IMR-90 (cell line): ENCODE data around the gene RAB3C. TPM values are rescaled to one million over a fixed set of nuclear protein-coding genes. Genes with fewer than 3 reads are reported as not detected.
"Not testable (repeated sequence)": the region's sequence is repeated elsewhere in the genome, so short reads cannot be mapped to it uniquely, and the experiment has no call there.

Experiments
- ATAC-seq: fragments of 200-7000 bp; cut with Tn5 transposase; 2 replicates; pipeline ENCODE4 v1.9.1; 2020; ENCODE audit warnings: low read depth, mild to moderate bottlenecking, moderate library complexity
- BruUV-seq: library from RNA; stranded (reverse); fragments of 400-500 nt; replicated peaks from 2 replicates; lab custom pipeline; 2021; lab: Mats Ljungman, UMichigan
- CTCF ChIA-PET: fragments of 300-600 bp; formaldehyde crosslinking; extraction: SDS; loops from one replicate; lab custom pipeline; 2021; ENCODE audit warnings: antibody characterized with exemption; lab: Yijun Ruan, JAX
- POLR2A ChIA-PET: fragments of 300-600 bp; sonication (Branson Sonifier 250); formaldehyde crosslinking; loops from one replicate; lab custom pipeline; 2022; ENCODE audit warnings: antibody characterized with exemption; ENCODE audit not compliant: unreplicated experiment; lab: Charles Lee
- DNase-seq: peaks from one replicate; pipeline ENCODE4 v3.0.0; 2013
- H2AFZ ChIP-seq: replicated peaks from 2 replicates; pipeline ENCODE3; 2013; ENCODE audit warnings: low read length, mild to moderate bottlenecking; ENCODE audit not compliant: poor library complexity
- H2AK5ac ChIP-seq: 2 replicates; pipeline ENCODE4 v1.6.1; 2013; ENCODE audit warnings: low read depth, low read length, inconsistent platforms
- H2AK9ac ChIP-seq: replicated peaks from 2 replicates; pipeline ENCODE3; 2013; ENCODE audit warnings: mild to moderate bottlenecking, low read depth, low read length, moderate library complexity; ENCODE audit not compliant: poor library complexity
- H2BK120ac ChIP-seq: 2 replicates; pipeline ENCODE4 v1.6.1; 2013; ENCODE audit warnings: low read depth, low read length, inconsistent platforms
- H2BK15ac ChIP-seq: 3 replicates; pipeline ENCODE4 v1.6.1; 2013; ENCODE audit warnings: low read depth, low read length, inconsistent platforms
- H2BK20ac ChIP-seq: 2 replicates; pipeline ENCODE4 v1.6.1; 2013; ENCODE audit warnings: low read depth, mild to moderate bottlenecking, inconsistent platforms, low read length, moderate library complexity
- H2BK5ac ChIP-seq: 2 replicates; pipeline ENCODE4 v1.6.1; 2013; ENCODE audit warnings: mild to moderate bottlenecking, low read depth, low read length, inconsistent platforms; ENCODE audit not compliant: poor library complexity, severe bottlenecking
- H3K14ac ChIP-seq: replicated peaks from 2 replicates; pipeline ENCODE4 v1.6.1; 2013; ENCODE audit warnings: low read depth, low read length, inconsistent platforms
- H3K18ac ChIP-seq: 2 replicates; pipeline ENCODE4 v1.6.1; 2013; ENCODE audit warnings: low read depth, low read length, control low read depth
- H3K23ac ChIP-seq: 2 replicates; pipeline ENCODE4 v1.6.1; 2013; ENCODE audit warnings: low read depth, low read length, inconsistent platforms
- H3K27ac ChIP-seq: 2 replicates; pipeline ENCODE4 v1.5.1; 2013; ENCODE audit warnings: mild to moderate bottlenecking, control low read depth, low read length; ENCODE audit not compliant: insufficient read depth
- H3K27me3 ChIP-seq: 2 replicates; pipeline ENCODE4 v1.6.1; 2013; ENCODE audit warnings: low read length; ENCODE audit not compliant: control insufficient read depth, insufficient read depth
- H3K36me3 ChIP-seq: 2 replicates; pipeline ENCODE4 v1.6.1; 2013; ENCODE audit warnings: low read length, mixed read lengths; ENCODE audit not compliant: control insufficient read depth, insufficient read depth
- H3K4ac ChIP-seq: 2 replicates; pipeline ENCODE4 v1.6.1; 2013; ENCODE audit warnings: low read depth, low read length, inconsistent platforms
- H3K4me1 ChIP-seq: 2 replicates; pipeline ENCODE4 v1.6.1; 2013; ENCODE audit warnings: low read length, mixed read lengths; ENCODE audit not compliant: control insufficient read depth, insufficient read depth
- H3K4me2 ChIP-seq: 2 replicates; pipeline ENCODE4 v1.6.1; 2013; ENCODE audit warnings: low read depth, mild to moderate bottlenecking, control low read depth, low read length, moderate library complexity
- H3K4me3 ChIP-seq: 2 replicates; pipeline ENCODE4 v1.5.1; 2013; ENCODE audit warnings: low read depth, mild to moderate bottlenecking, control low read depth, low read length, moderate library complexity; ENCODE audit not compliant: insufficient read depth
- H3K56ac ChIP-seq: 2 replicates; pipeline ENCODE4 v1.6.1; 2013; ENCODE audit warnings: low read length, inconsistent platforms; ENCODE audit not compliant: insufficient read depth; ENCODE audit errors: extremely low read depth
- H3K79me1 ChIP-seq, 2 experiments: 2 replicates each; pipeline ENCODE4 v1.6.1; 2013; ENCODE audit warnings: low read length in 2 of 2, inconsistent platforms in 1 of 2, low read depth in 1 of 2
- H3K9ac ChIP-seq: 2 replicates; pipeline ENCODE4 v1.6.1; 2013; ENCODE audit warnings: low read depth, low read length, control low read depth
- H3K9me1 ChIP-seq: 2 replicates; pipeline ENCODE4 v1.6.1; 2013; ENCODE audit warnings: low read length, inconsistent platforms; ENCODE audit not compliant: insufficient read depth
- H3K9me3 ChIP-seq: 2 replicates; pipeline ENCODE4 v1.6.1; 2013; ENCODE audit warnings: low read length; ENCODE audit not compliant: control insufficient read depth, insufficient read depth
- H4K20me1 ChIP-seq: 2 replicates; pipeline ENCODE4 v1.6.1; 2013; ENCODE audit warnings: low read length, inconsistent platforms; ENCODE audit not compliant: insufficient read depth
- H4K5ac ChIP-seq: 2 replicates; pipeline ENCODE4 v1.6.1; 2013; ENCODE audit warnings: mild to moderate bottlenecking, low read depth, low read length, control low read depth
- H4K8ac ChIP-seq, 2 experiments: 2 replicates each; pipeline ENCODE4 v1.6.1; 2013; ENCODE audit warnings: low read depth in 2 of 2, low read length in 2 of 2, control low read depth in 1 of 2, inconsistent platforms in 1 of 2
- H4K91ac ChIP-seq: 2 replicates; pipeline ENCODE4 v1.6.1; 2013; ENCODE audit warnings: low read depth, low read length, inconsistent platforms; ENCODE audit not compliant: insufficient read depth
- WGBS, 2 experiments: methylation state at CpG; one replicate each; pipeline versions ENCODE4 v1.1.5 to v1.1.7; 2013; ENCODE audit warnings: missing lambda C conversion rate in 2 of 2; ENCODE audit not compliant: insufficient read length in 1 of 2; ENCODE audit errors: extremely low coverage in 2 of 2; 5-methylcytosine and 5-hydroxymethylcytosine counted together
- dilution Hi-C: fragments of 300-500 bp; cut with HindIII; formaldehyde crosslinking; loops from one replicate; pipeline ENCODE4 v1.14.3; 2018; ENCODE audit warnings: low sequenced_read_pairs; ENCODE audit not compliant: unreplicated experiment
- in situ Hi-C: fragments of 300-500 bp; cut with MboI; formaldehyde crosslinking; loops from 3 replicates; pipeline ENCODE4 v1.14.3; 2019; ENCODE audit warnings: low sequenced_read_pairs, inconsistent platforms, mixed read lengths
- intact Hi-C: fragments of 100-400 bp; cut with micrococcal nuclease; formaldehyde crosslinking; loops from 2 replicates; pipeline ENCODE4 v1.10.0; 2022
- polyA plus RNA-seq, 3 experiments: library from polyadenylated mRNA; depleted of rRNA; stranded (reverse); fragments of >200 nt; gene quantifications; 2 replicates each; pipeline ENCODE4 v1.2.3, GENCODE V29; 2012; ENCODE audit warnings: low replicate concordance in 1 of 3
- total RNA-seq: library from RNA; depleted of rRNA; stranded (reverse); fragments of >200 nt; gene quantifications from 2 replicates; pipeline ENCODE4 v1.2.3, GENCODE V29; 2012

The RAB3C gene
- total and polyA plus RNA-seq, 2 of the 4 experiments (the other 2 are of a cell fraction) = not detected

DNA sequence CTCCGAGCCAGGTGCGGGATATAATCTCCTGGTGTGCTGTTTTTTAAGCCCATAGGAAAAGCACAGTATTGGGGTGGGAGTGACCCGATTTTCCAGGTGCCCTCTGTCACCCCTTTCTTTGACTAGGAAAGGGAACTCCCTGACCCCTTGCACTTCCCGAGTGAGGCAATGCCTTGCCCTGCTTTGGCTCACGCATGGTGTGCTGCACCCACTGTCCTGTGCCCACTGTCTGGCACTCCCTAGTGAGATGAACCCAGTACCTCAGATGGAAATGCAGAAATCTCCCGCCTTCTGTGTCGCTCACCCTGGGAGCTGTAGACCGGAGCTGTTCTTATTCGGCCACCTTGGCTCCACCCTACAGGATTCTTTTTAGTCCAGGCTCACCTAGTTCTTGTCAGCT is 40.9 kb upstream of the RAB3C start:
- H3K4me2 ChIP-seq, H3K9ac ChIP-seq, ATAC-seq, H3K27me3 ChIP-seq, intact Hi-C loops, H4K20me1 ChIP-seq, H3K9me1 ChIP-seq, H2BK120ac ChIP-seq, H3K14ac ChIP-seq, H2AK9ac ChIP-seq, H2BK5ac ChIP-seq, BruUV-seq, H4K8ac ChIP-seq, H2AK5ac ChIP-seq, H3K27ac ChIP-seq, H3K23ac ChIP-seq, CTCF ChIA-PET, H2AFZ ChIP-seq, H3K18ac ChIP-seq, H4K91ac ChIP-seq, in situ Hi-C loops, H3K36me3 ChIP-seq, H3K4me3 ChIP-seq, H3K4me1 ChIP-seq, POLR2A ChIA-PET, DNase-seq, dilution Hi-C loops, H3K9me3 ChIP-seq, H2BK20ac ChIP-seq, H2BK15ac ChIP-seq, H4K5ac ChIP-seq, H3K56ac ChIP-seq, H3K4ac ChIP-seq, H3K79me1 ChIP-seq: not testable (repeated sequence)
- WGBS, 2 experiments = 80% methylated on average over 2 of the region's 9 CpGs; no CpG with 5 or more reads in 1 of the 2 experiments
